Erythroblast (primary cell): ENCODE data around the gene CLASP1.

Experiments used
- GATA1 ChIP-seq: IDR thresholded peaks from 2 replicates; pipeline ENCODE4 v1.6.1; 2011; ENCODE audit warnings: low read depth, mild to moderate bottlenecking, control low read depth, low read length, moderate library complexity
- POLR2A ChIP-seq: IDR thresholded peaks from 2 replicates; pipeline ENCODE4 v1.6.1; 2011; ENCODE audit warnings: mild to moderate bottlenecking, low read length

- TF ChIP-seq POLR2A (no peak), GATA1 (no peak)
Measured at GRCh38 chr2:121326628-121327027, 322.6 kb downstream of the CLASP1 start.
